ENCODE results near the gene SLC2A4RG.

DNA sequence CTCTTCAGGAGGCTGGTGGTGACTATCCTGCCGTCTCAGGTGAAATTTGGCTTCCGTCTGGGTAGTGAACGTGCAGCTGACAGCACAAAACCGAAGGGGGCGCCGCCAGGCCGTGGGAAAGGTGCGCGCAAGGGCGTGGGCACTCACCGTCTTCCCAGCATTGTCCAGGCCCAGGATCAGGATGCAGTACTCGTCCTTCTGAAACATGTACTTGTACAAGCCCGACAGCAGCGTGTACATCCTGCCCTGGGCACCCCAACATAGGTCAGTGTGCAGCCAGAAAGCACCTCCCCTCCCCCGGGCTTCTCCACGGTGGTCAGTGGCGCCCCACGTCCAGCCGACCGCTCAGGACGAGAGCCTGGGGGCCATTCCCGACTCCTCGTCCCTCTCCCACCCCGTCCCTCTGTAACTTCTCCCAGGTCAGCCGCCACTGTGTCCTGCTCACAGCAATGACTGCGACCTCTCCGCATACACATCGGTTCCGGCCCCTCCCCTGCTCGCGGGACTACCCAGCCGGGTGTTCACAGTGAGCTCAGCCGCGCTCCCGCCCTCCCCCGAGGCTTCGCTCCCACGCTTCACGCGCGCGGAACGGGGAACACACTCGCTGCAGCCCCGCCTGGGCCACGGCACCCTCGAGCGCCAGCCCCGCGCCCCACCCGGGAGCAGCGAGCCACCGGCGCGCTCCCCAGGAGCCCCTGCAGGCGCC lies 32.6 kb upstream of the SLC2A4RG start:
- TF ChIP-seq, protein P1, sequence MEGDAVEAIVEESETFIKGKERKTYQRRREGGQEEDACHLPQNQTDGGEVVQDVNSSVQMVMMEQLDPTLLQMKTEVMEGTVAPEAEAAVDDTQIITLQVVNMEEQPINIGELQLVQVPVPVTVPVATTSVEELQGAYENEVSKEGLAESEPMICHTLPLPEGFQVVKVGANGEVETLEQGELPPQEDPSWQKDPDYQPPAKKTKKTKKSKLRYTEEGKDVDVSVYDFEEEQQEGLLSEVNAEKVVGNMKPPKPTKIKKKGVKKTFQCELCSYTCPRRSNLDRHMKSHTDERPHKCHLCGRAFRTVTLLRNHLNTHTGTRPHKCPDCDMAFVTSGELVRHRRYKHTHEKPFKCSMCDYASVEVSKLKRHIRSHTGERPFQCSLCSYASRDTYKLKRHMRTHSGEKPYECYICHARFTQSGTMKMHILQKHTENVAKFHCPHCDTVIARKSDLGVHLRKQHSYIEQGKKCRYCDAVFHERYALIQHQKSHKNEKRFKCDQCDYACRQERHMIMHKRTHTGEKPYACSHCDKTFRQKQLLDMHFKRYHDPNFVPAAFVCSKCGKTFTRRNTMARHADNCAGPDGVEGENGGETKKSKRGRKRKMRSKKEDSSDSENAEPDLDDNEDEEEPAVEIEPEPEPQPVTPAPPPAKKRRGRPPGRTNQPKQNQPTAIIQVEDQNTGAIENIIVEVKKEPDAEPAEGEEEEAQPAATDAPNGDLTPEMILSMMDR (IDR thresholded peaks at IDR 0.05) = peak in 3 of 6 experiments; percentile 27 to 33 (median 30)
- TF ChIP-seq POLR2A (IDR thresholded peaks at IDR 0.05) = no peak

Measured in adrenal gland (tissue), 5 donors.